NCI-H748 (cell line): ENCODE results near the gene HRH3.
A peak's percentile ranks its signal among the peaks of the same experiment; 100 is the strongest.

Experiments
- DNase-seq: peaks from one replicate; lab custom pipeline; 2025; ENCODE audit not compliant: unreplicated experiment; lab: John Stamatoyannopoulos, UW

Gene HRH3

DNA sequence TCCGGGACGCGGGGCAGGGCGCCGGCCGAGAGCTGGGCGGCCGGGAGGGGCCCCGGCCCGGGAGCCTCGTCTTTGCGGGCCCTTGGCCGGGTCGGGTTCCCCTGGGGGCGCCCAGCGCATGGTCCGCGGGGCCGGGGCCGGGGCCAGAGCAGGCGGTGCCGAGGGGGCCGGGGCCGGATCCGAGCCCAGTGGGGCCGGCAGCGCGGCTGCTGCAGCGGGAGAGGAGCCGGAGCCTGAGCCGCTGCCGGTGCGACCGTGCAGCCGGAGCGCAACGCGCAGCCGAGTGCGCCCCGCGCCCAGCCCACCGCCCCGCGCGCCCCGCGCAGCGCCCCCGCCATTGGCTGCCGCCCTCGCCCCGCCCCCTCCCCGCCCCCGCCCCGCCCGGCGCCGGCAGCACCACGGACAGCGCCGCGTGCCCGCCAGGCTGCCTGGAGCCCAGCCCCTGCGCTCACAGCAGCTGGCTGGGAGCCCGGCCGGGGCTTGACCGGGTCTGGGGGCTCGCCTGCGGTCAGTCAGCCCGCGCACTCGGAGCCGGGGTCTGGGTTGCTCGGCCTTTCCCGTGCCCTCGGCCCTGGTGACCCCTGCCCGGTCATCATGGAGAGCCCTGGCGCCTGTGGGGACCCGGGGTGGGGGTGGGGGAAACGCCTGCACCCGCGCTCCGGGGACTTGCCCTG, at the start of gene HRH3:
HRH3 (minus strand) TSS at position 287 of the 674 bp plus-strand sequence. CDS start 308 bp downstream, outside the sequence.
- peak; percentile 65 for DNase-seq

DNA sequence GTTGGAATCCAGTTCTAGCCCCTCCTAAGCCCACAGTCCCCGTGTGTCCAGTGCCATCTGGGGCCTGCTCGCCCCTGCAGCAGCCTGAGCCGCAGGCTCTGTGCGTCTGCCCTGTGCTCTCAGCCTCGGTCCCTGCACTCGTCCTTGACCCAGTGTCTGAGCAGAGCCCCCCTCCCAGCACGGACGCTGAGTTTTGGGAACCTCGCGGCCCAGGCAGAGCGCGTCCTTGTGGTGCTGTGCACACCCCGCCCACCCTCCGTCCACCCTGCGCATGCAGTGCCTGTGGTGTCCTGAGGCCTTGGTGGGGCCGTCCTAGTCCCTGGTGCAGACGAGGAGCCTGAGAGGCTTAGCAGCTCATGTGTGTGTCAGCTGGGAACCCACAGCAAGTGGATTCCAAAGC, 49.8 kb upstream of the HRH3 start:
- DNase-seq, result no peak

DNA sequence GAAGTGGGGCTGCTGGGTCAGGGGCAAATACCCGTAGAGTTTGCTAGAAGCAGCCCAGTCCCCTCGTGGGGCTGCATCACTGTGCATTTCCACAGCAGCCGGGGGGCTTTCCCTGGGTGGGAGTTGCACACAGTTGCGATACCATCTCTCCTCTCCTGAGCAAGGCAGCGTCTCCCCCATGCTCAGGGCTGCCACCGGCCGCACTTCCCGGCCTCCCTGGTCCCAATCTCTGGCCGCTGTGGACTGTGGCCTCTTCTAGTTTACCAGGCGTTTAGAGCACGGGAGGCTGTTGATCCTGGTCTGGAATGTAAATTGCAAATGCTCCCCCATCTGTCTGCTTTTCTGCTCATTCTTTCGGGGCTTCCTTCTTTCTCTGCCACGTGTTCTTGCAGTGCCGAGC, 49.3 kb upstream of the HRH3 start:
- DNase-seq, result no peak

DNA sequence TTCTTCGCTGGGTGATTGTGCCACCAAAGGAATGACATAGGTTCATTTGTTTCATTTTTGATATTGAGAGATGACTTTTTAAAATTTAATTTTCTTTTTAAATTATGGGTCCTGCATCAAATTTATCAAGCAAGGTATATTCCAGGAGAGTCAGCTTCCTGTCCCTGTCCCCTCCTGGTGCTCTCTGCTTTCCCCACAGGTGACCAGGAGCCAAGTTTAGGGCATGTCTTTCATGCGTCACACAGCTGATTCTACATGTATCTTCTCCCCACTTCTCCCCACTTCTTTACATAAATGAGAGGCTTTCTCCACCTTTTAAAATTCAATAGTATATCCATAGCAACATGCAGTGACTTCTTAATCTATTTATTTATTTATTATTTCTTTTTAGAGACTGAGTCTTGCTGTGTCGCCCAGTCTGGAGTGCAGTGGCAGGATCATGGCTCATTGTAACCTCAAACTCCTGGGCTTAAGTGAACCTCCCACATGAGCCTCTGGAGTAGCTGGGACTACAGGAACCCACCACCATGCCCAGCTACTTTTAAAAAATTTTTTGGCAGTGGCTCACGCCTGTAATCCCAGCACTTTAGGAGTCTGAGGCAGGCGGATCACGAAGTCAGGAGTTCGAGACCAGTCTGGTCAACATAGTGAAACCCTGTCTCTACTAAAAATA, 48.3 kb upstream of the HRH3 start:
- DNase-seq, result no peak

DNA sequence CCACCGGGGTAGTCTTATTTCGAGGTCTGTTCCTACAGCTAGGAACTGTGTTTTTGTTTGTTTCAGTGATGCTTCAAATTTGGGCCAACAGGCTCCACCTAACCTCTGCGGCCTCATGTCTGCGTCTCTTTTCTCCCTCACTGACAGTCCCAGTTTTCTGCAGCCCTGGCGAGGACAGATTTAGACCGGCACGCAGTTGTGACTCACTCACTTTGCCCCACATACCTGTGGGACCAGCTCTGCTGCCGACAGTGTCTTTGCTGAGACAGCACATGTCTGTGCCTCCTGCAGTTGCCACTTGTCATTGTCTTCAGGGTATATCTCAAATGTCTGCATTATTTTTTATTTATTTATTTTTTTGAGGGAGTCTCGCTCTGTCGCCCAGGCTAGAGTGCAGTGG, 47.5 kb upstream of the HRH3 start:
- DNase-seq, result no peak

DNA sequence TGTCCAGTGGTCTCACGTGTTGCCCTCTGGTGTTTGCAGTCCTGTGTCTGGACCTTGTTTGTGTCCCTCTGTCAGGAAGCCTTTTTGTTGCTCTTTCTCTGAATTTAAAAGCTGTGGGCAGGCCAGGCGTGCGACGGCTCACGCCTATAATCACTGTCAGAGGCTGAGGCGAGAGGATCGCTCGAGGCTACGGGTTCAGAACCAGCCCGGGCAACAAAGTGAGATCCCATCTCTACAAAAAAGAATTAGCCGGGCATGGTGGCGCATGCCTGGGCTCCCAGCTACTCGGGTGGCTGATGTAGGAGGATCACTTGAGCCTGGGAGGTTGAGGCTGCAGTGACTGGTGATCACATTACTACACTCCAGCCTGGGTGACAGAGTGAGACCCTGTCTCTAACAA, 46.8 kb upstream of the HRH3 start:
- no peak for DNase-seq

DNA sequence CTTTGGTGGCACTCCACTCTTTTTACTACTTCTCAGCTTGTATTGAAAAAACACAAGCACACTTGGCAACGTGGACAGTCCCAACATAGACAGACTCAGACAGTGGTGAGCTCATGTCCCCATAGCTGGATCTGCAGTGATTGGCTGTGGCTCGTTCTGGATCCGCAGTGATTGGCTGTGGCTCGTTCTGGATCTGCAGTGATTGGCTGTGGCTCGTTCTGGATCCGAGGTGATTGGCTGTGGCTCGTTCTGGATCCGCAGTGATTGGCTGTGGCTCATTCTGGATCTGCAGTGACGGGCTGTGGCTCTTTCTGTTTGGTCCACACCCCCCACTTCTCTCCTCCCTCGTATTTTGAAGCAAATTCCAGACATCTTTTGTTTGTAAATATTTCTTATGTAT, 46.3 kb upstream of the HRH3 start:
- no peak for DNase-seq

DNA sequence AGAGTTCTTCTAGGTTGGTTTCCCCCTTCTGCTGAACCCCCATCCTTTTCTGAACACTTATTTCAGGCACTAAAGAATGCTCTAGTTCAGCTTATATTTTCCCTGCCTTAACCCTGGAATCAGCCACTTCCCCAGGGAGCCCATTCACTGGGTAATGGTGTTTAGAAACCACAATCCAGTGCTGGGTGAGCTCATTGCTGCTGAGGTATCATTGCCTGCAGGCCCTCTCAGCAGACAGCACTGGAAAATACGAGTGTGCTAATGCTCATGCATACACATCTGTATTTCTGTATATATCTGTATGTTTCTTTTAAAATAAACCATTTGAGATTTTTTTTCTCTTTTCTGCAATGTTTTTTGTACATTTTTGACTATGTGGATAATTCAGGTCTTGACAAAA, 45.3 kb upstream of the HRH3 start:
- DNase-seq, result no peak

DNA sequence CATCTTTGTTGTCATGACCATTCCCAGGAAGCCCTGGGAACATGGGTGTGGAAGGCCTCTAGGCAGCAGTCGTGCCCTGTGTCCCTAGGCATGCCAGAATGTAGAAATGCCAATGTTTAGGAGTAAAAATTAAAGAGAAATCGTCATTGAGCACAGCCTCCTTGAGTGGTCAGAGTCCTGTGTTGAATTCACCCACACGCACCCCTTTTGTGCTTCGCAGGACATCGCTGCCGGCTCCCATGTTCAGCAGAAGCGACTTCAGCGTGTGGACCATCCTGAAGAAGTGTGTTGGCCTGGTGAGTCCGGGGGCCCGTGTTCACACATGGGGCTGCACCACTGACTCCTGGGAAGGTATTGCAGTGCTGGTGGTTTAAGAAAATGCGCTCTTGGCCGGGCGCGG, 43.3 kb upstream of the HRH3 start:
- no peak for DNase-seq

DNA sequence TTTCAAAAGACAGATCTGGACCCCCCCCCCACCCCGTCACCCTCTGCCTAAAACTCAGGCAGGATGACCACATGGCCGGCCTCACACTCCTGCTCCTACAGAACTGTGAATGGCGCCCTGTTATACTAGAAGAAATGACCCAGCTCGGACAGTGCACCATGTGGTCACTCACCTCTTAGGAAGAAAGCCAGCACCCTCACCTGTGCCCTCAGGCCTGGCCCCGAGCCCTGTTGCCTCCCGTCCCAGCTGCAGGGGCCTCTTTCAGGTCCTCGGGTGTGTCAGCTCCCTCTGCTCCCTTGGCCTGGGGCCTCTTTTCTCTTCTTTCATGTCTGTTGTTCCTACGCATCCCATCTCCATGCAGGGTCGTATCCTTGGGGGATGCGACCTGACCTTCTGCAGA, 42.0 kb upstream of the HRH3 start:
- DNase-seq, result no peak

DNA sequence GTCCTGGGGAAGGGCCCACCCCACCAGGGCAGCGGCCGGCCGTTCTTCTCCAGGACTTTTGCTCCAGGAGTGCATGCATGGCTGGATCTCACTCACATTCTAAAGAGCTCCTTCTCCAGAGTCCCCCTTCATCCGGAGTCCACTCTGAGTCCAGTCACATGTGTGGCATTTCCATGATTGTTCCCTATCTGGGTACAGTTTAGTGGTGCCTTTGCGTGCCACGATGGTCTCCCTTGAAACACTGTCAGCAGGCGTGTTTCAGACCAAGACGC, 39.2 kb upstream of the HRH3 start:
- DNase-seq, result no peak

DNA sequence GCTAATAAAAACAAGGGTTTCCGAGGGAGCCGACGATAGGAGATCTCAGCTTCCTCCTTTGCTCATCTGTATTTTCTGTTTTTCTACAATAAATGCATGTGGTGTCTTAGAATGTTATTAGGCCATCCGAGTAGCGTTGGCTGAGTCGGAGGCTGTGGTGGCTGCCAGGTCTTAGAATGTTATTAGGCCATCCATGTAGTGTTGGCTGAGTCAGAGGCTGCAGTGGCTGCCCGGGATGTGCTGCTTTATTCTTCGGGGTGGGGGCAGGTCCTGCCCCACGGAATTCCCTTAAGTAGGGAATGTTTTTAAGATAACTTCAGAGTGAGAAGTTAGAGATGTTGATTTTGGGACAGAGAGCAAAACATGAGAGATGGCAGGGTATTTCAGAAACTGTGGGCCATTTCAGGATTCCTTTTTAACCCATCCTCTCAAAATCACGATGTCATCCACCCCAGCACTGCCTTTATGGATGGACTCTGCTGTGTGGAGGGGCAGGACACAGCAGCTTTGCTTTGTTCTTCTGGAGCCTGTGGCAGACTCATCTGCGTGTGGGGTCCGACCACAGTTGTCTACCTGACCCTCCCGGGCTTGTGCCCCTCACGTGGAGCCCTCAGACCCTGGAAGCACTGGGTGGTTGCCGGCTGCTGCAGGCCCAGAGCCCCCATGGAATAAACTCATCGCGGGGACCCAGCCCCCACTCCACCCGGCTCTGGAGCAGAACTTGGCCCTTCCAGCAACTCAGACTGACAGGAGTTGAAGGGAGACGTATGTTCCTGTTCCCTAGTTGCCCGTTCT, 38.6 kb upstream of the HRH3 start:
- DNase-seq, result no peak

DNA sequence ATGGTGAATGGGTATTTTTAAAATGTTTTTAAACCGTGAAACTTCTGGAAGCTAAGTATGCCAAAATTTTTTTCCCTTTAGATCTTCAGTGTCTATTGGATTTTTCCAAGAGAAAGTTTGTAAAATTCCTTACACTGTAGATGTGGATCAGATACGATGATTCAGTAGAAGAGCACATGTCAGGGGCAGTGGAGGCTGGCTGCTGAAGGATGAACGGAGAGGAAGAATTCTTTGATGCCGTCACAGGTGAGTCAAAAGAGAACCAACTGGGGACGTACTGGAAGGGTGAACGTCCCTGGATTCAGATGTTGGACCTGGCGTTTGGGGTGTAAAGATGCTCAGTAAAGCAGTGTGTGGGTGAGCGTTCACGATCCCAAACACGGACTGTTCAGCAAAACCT, 35.9 kb upstream of the HRH3 start:
- DNase-seq, result no peak

DNA sequence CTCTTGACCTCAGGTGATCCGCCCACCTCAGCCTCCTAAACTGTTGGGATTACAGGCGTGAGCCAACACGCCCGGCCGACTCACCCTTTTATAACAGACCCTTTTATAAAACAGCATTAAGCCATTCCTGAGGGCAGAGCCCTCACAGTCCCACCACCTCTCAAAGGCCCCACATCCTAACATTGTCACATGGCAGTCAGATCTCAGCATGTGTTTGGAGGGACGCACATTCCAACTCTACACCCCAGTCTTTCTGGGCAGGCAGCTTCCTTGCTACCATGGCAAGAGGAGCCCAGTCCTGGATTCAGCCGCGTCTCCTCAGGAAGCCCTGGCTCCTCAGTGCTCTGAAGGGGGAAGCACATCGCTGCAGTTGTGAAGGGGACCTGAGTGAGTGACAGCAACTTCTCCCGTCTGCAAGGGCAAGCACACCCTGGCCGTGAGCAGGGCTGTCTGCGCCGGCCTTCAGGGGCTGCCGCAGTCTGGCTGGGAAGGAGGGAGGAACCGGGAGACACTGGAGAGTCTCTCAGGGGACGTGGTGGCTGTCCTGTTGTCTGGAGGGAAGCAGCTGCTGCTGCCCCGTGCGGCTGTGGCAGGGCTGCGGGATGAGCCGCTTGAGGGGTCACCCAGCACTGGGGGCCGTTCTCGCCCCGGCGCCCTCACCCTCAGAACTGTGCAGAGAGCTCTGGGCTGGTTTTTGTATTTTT, 34.1 kb upstream of the HRH3 start:
- no peak for DNase-seq

DNA sequence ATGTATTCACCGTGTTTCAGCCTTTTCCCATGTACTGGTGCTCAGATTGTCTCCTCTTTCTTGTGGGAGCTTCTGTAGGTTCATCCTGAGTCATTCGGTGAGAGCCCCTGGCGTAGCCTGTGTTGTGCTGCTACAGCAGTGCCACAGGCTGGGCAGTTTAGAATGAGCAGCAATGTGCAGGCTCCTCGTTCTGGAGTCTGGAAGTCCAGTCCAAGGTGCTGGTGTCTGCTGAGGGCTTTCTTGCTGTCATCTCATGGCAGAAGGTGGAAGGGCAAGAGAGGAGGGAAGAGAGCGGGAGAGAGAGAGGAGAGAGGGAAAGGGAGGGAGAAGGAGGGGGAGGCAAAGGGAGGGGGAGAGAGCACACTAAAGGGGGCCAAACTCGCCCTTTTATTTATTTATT, 33.3 kb upstream of the HRH3 start:
- no peak for DNase-seq

DNA sequence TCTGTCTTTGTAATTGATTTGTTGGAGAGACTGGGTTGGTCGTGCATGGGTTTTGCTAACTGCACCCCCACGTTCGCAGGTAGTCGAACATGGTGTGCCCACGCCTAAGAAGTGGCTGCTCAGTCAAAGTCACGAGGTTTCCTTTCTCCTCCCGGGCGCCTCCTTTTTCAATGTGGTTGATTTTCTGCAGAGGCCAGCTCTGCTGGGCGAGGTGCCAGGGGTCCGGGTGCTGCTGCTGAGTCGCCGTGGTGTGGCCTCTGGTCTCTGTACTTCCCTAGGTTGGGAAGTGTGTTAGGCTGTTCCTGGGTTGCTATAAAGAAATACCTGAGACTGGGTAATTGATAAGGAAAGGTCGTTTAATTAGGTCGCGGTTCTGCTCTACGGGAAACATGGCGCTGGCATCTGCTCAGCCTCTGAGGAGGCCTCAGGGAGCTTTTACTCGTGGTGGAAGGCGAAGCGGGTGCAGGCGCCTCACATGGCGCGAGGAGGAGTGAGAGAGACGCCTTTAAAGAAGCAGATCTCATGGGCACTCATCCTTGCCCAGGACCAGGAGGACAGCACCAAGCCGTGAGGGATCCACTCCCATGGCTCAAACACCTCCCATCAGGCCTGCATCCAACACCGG, 32.4 kb upstream of the HRH3 start:
- no peak for DNase-seq

DNA sequence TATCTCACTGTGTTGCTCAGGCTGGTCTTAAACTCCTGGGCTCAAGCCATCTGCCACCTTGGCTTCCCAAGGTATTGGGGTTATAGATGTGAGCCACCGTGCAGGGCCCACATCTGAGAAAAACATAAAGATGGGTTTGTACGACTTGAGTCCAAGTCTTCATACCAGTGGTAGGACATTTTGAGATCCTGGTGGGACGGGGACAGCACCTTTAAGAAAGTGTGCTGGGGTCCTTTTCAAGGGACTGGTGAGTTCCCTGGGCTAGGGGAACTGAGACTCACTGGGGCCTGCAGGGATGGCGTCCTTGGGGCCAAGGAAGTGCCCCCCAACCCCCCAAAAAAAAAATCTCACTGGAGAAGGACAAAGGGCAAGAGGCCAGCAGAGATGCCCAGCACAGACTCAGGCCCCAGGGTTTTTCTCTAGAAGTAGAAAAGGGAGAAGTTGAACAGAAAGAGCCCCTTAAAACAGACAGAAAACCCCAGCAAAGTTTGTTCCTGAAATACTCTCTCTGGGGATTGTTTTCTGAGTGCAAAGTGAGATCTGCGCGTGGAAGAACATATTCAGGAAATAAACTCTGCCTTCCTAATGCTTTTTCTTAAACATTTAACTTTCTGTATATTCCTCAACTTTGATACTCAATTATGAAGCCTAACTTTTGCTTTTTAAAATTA, 28.9 kb upstream of the HRH3 start:
- no peak for DNase-seq

DNA sequence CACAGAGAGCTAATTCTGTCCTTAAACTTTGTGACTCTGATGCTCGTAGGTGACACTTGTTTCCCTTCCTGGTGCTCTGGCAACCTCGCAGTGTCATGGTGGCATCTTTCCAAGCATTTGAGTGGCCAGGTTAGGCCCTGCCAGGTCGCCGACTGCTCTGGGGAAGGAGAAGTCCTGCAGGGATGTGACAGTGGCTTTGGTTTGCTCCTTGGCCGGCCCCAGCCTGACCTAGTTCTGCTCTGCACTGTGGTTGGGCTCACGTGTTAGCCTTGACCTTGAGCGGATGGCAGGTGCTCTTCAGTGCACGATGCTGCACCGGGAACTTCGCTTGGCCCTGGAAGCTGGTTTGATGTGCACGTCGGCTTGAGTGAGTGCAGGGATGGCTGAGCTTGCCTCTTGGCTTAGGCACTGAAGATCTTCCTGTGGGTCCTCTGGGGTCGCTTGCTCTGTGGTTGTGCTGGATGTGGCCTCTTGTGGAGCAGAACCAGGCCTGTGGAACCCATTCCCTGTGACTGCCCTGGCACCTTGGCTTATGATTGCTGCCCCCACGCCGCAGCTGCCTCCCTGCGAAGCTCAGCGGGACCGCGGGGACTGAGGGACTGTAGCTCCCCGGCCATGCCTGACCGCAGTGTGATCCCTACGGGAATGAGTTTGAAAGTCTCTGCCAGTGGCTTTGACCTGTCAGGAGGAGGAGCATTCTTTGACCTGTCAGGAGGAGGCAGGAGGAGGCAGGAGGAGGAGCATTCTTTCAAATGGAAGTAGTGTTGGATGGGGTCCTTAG, 27.0 kb upstream of the HRH3 start:
- DNase-seq, result no peak

DNA sequence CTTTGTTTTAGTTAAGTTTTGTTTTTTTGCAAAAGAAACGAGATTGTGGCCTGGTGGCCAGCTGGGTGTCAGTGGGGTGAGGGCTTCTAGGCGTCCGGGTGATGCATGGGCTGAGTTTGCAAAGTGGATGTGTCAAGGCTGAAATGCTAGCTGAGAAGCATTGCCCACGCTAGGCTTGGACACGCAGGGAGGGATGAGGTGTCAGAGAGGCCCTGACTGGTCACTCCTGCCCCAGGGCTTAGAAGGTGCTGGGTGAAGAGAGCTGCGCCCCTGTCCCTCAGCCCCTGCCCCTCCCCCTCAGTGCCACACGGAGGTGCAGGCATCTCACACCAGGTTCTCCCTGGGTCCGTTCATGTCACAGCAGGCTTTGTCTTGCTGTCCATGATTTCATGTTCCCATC, 26.4 kb upstream of the HRH3 start:
- DNase-seq, result no peak

DNA sequence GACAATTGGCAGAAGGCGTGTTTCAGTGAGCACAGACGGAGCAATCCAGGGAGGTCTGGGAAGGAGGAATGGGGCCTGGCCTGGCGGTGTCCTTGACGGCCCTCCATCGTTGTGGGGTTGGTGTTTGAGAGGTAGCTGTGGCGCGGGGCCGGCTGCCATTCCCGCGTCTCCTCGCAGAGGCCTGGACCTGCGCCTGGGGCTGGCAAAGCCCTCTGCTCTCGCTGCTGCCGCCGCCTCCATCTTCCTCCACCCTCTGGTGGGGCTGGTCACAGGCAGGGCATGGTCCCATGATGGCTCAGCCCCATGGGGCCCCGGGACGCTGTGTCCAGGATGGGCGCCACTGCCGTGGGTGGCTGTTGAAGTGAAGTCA, 25.8 kb upstream of the HRH3 start:
- DNase-seq, result no peak
